Spleen (tissue), 13 donors: ENCODE measurements around the gene KIFC3. TPM values are rescaled to one million over a fixed set of nuclear protein-coding genes. Genes with fewer than 3 reads are reported as not detected.
A peak's percentile ranks its signal among the peaks of the same experiment; 100 is the strongest.
"Not testable (repeated sequence)": the region's sequence is repeated elsewhere in the genome, so short reads cannot be mapped to it uniquely, and the experiment has no call there.

Source experiments
- DNase-seq: peaks from one replicate; pipeline ENCODE4 v3.0.0-alpha.2; 2020
- H3K27ac ChIP-seq, 8 donors: fragments of 200-600 bp; sonication (generic) in 7 of 8; 1 replicate in 4 of 8; 2 replicates in 4 of 8; pipeline versions ENCODE4 v1.5.0 to v1.8.0; 2016 to 2021; ENCODE audit warnings: inconsistent platforms in 4 of 8, mild to moderate bottlenecking in 4 of 8, moderate library complexity in 1 of 8
- H3K27me3 ChIP-seq, 7 donors: fragments of 200-600 bp; sonication (generic) in 6 of 7; replicated peaks in 1 of 7; 1 replicate in 4 of 7; 2 replicates in 3 of 7; pipeline versions ENCODE4 v1.5.0 to v1.8.0; 2016 to 2021; ENCODE audit warnings: inconsistent platforms in 3 of 7, mild to moderate bottlenecking in 1 of 7
- H3K36me3 ChIP-seq, 6 donors: fragments of 200-600 bp; sonication (generic) in 5 of 6; 1 replicate in 4 of 6; 2 replicates in 2 of 6; pipeline versions ENCODE4 v1.5.0 to v1.8.0; 2016 to 2021; ENCODE audit warnings: inconsistent platforms in 2 of 6
- H3K4me1 ChIP-seq, 6 donors: fragments of 200-600 bp; sonication (generic) in 5 of 6; 1 replicate in 3 of 6; 2 replicates in 3 of 6; pipeline versions ENCODE4 v1.5.0 to v1.8.0; 2016 to 2021; ENCODE audit warnings: inconsistent platforms in 3 of 6
- H3K4me3 ChIP-seq, 8 donors: fragments of 200-600 bp; sonication (generic) in 7 of 8; 1 replicate in 4 of 8; 2 replicates in 4 of 8; pipeline versions ENCODE4 v1.5.0 to v1.8.0; 2016 to 2021; ENCODE audit warnings: inconsistent platforms in 4 of 8, mild to moderate bottlenecking in 4 of 8, moderate library complexity in 2 of 8
- H3K9me3 ChIP-seq, 8 donors: fragments of 200-600 bp; sonication (generic) in 7 of 8; 1 replicate in 4 of 8; 2 replicates in 4 of 8; pipeline versions ENCODE4 v1.5.0 to v1.8.0; 2016 to 2021; ENCODE audit warnings: inconsistent platforms in 4 of 8
- POLR2A ChIP-seq, 3 donors: fragments of 450-650 bp; IDR thresholded peaks; one replicate each; pipeline ENCODE4 v1.5.1; 2017; ENCODE audit warnings: antibody characterized with exemption in 3 of 3, mild to moderate bottlenecking in 1 of 3
- POLR2AphosphoS5 ChIP-seq, 3 donors: sonication (generic); formaldehyde crosslinking; IDR thresholded peaks; one replicate each; pipeline ENCODE4 v1.5.1; 2017; ENCODE audit warnings: antibody characterized with exemption in 3 of 3
- WGBS, 5 donors: extraction: QIAGEN DNeasy Blood & Tissue Kit in 3 of 5; methylation state at CpG; one replicate each; pipeline versions ENCODE4 v1.1.5 to v1.1.7; 2013 to 2018; 5-methylcytosine and 5-hydroxymethylcytosine counted together
- intact Hi-C: fragments of 100-400 bp; cut with DNase I; formaldehyde crosslinking; loops from one replicate; pipeline ENCODE4 v1.15.0; 2023; ENCODE audit warnings: low total_unique reads
- long read RNA-seq, 2 donors: transcript quantifications; one replicate each; lab custom pipeline, GENCODE V29; 2026
- polyA plus RNA-seq, 3 donors: library from polyadenylated mRNA; stranded (reverse); fragments of 200-250 nt; gene quantifications; one replicate each; pipeline ENCODE4 v1.2.1, GENCODE V29; 2013
- total RNA-seq, 7 donors: library from RNA; depleted of rRNA in 3 of 7; stranded (reverse); fragments of >200 nt in 3 of 7; fragmentation: NEBNext Ultra II Directional in 4 of 7; extraction: Animal tissue kit (Norgen Biotek cat#: 25700) in 4 of 7; gene quantifications; one replicate each; pipeline versions ENCODE4 v1.1.0 to v1.2.1, GENCODE V29; 2016 to 2021
- TF ChIP-seq, protein P1 (sequence below), 11 experiments: fragments of 200-600 bp in 7 of 11; fragments of 450-650 bp in 4 of 11; sonication (generic) in 4 of 11; IDR thresholded peaks in 8 of 11; conservative IDR thresholded peaks in 3 of 11; 1 replicate in 7 of 11; 2 replicates in 4 of 11; pipeline versions ENCODE4 v1.4.0 to v1.8.0; 2016 to 2021; ENCODE audit warnings: antibody characterized with exemption in 11 of 11, inconsistent platforms in 4 of 11, mild to moderate bottlenecking in 1 of 11
- donor health status: healthy with polysubstance abuse.
- donor health status: DM: no; HTN: no; CAD: no; lungs with moderate emphysema.
- donor health status: DM: no; HTN: no; CAD: no.
- donor health status: Bipolar disorder and iron deficiency.
- donor health status: healthy.
- donor health status: DM: no; HTN: no; CAD: no.
- donor health status: DM: yes; HTN: yes; CAD: no.

Gene KIFC3, protein sequence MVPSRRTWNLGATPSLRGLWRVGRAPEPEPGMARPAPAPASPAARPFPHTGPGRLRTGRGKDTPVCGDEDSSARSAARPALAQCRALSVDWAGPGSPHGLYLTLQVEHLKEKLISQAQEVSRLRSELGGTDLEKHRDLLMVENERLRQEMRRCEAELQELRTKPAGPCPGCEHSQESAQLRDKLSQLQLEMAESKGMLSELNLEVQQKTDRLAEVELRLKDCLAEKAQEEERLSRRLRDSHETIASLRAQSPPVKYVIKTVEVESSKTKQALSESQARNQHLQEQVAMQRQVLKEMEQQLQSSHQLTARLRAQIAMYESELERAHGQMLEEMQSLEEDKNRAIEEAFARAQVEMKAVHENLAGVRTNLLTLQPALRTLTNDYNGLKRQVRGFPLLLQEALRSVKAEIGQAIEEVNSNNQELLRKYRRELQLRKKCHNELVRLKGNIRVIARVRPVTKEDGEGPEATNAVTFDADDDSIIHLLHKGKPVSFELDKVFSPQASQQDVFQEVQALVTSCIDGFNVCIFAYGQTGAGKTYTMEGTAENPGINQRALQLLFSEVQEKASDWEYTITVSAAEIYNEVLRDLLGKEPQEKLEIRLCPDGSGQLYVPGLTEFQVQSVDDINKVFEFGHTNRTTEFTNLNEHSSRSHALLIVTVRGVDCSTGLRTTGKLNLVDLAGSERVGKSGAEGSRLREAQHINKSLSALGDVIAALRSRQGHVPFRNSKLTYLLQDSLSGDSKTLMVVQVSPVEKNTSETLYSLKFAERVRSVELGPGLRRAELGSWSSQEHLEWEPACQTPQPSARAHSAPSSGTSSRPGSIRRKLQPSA
- total RNA-seq (10 to 100 TPM; 30.3 to 61.5 (median 47.5) TPM), polyA plus RNA-seq (10 to 100 TPM in 2 of 3 donors, 1 to 10 TPM in 1; 4.6 to 25.2 (median 15.9) TPM)
- long read RNA-seq, donor 1, partial matches to known transcripts, result 17 of 22 reads
- long read RNA-seq, donor 1, other reads (novel, unspliced or antisense), result 0 of 22 reads
- long read RNA-seq, donor 2, result 0 reads

- 13 to 37% (median 16%) methylated on average over 31 to 78 of the region's 78 CpGs for WGBS, 5 donors
- Histone ChIP-seq H3K9me3 (no peaks in the 10 kb centered on the region), H3K27me3 (peaks cover 0 to 39% (median 0%) of the 10 kb centered on the region in 7 donors), H3K4me3 (peak within 1 kb of the TSS; percentile 27 to 70 (median 44)), H3K27ac (peak within 1 kb of the TSS; percentile 48 to 86 (median 81)), H3K4me1 (peaks cover 25 to 70% (median 50%) of the 10 kb centered on the region in 6 donors), H3K36me3 (peaks cover 0 to 6% (median under 1%) of the 10 kb centered on the region in 6 donors)
- TF ChIP-seq POLR2A (IDR thresholded peaks at IDR 0.05), result no peak
- TF ChIP-seq POLR2AphosphoS5 (IDR thresholded peaks at IDR 0.05), result peak in 2 of 3 donors; percentile 54 to 58
- TF ChIP-seq, protein P1, sequence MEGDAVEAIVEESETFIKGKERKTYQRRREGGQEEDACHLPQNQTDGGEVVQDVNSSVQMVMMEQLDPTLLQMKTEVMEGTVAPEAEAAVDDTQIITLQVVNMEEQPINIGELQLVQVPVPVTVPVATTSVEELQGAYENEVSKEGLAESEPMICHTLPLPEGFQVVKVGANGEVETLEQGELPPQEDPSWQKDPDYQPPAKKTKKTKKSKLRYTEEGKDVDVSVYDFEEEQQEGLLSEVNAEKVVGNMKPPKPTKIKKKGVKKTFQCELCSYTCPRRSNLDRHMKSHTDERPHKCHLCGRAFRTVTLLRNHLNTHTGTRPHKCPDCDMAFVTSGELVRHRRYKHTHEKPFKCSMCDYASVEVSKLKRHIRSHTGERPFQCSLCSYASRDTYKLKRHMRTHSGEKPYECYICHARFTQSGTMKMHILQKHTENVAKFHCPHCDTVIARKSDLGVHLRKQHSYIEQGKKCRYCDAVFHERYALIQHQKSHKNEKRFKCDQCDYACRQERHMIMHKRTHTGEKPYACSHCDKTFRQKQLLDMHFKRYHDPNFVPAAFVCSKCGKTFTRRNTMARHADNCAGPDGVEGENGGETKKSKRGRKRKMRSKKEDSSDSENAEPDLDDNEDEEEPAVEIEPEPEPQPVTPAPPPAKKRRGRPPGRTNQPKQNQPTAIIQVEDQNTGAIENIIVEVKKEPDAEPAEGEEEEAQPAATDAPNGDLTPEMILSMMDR (IDR thresholded peaks at IDR 0.05 in 8 of 11, conservative IDR thresholded peaks at IDR 0.05 in 3 of 11), result peak in 4 of 11 experiments; percentile 18 to 42 (median 34)
- intact Hi-C loops, result no loop called here
- DNase-seq, result peak; percentile 93
Measured at GRCh38 chr16:57802341-57803133, at the start of gene KIFC3. TSS of gene KIFC3 (minus strand) at chr16:57802491. CDS start at chr16:57798243, 4,248 bp downstream.

DNA sequence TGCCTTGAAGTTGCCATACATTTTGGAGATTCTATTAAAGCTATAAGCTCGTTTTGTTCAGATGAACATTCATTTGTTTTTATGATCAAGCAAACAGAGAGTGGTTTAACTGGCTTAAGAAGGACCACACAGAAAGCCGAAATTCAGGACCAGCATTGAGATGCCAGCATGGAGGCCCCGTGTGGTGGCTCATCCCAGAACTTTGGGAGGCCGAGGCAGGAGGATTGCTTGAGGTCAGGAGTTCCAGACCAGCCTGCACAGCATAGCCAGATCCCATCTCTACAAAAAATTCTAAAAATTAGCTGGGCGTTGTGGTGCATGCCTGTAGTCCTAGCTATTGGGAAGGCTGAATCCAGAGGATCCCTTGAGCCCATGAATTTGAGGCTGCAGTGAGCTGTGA is 45.9 kb upstream of the KIFC3 start:
- no peaks in the 10 kb centered on the region for H3K9me3 ChIP-seq
- H3K4me3 ChIP-seq, result no peak overlapping the region
- H3K27ac ChIP-seq, result no peak overlapping the region
- DNase-seq, result peak; percentile 13
- intact Hi-C loops, result no loop called here
- no peaks in the 10 kb centered on the region for H3K36me3 ChIP-seq
- H3K4me1 ChIP-seq, result no peaks in the 10 kb centered on the region
- no peaks in the 10 kb centered on the region for H3K27me3 ChIP-seq
- WGBS, 5 donors, result 82 to 92% (median 87%) methylated on average over 5 of the region's 5 CpGs
- no peak for TF ChIP-seq POLR2AphosphoS5 (IDR thresholded peaks at IDR 0.05)
- TF ChIP-seq, protein P1 (IDR thresholded peaks at IDR 0.05 in 8 of 11, conservative IDR thresholded peaks at IDR 0.05 in 3 of 11), result no peak

DNA sequence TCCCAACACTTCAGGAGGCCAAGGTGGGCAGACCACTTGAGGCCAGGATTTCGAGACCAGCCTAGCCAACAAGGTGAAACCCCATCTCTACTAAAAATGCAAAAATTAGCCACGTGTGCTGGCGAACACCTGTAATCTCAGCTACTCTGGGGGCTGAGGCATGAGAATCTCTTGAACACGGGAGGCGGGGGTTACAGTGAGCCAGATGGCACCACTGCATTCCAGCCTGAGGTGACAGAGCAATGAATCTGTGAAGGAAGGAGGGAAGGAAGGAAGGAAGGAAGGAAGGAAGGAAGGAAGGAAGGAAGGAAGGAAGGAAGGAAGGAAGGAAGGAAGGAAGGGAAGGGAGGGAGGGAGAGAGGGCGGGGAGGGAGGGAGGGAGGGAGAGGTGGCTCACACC is 44.6 kb upstream of the KIFC3 start:
- H3K36me3 ChIP-seq, H3K27me3 ChIP-seq, H3K9me3 ChIP-seq, H3K4me1 ChIP-seq, H3K27ac ChIP-seq, intact Hi-C loops, H3K4me3 ChIP-seq: not testable (repeated sequence)
- peak; percentile 6 for DNase-seq
- WGBS, 5 donors, result 76 to 89% (median 77%) methylated on average over 5 to 6 of the region's 6 CpGs

GRCh38 chr16:57846078-57846697 is 43.9 kb upstream of the KIFC3 start:
- H3K4me1 ChIP-seq, result no peaks in the 10 kb centered on the region
- no peaks in the 10 kb centered on the region for H3K27me3 ChIP-seq
- TF ChIP-seq POLR2A (IDR thresholded peaks at IDR 0.05) (no peak), POLR2AphosphoS5 (IDR thresholded peaks at IDR 0.05) (no peak)
- TF ChIP-seq, protein P1 (IDR thresholded peaks at IDR 0.05 in 8 of 11, conservative IDR thresholded peaks at IDR 0.05 in 3 of 11), result no peak
- no peak overlapping the region for H3K27ac ChIP-seq
- H3K36me3 ChIP-seq, result no peaks in the 10 kb centered on the region
- WGBS, 5 donors, result 82 to 88% (median 83%) methylated on average over 9 of the region's 9 CpGs
- H3K4me3 ChIP-seq, result no peak overlapping the region
- intact Hi-C loops, result no loop called here
- H3K9me3 ChIP-seq, result no peaks in the 10 kb centered on the region
- DNase-seq, result peak; percentile 53
